ENCODE data around the gene IFNA13. TPM values are rescaled to one million over a fixed set of nuclear protein-coding genes. Genes with fewer than 3 reads are reported as not detected.

Gene IFNA13
- total RNA-seq, 2 experiments from 2014 or later, result not detected

GRCh38 chr9:21348430-21348970 lies 19.4 kb downstream of the IFNA13 start:
- intact Hi-C loops (cut with micrococcal nuclease), result no loop called here
- H3K27me3 Mint-ChIP-seq, result peaks cover 37% of the 10 kb centered on the region

DNA sequence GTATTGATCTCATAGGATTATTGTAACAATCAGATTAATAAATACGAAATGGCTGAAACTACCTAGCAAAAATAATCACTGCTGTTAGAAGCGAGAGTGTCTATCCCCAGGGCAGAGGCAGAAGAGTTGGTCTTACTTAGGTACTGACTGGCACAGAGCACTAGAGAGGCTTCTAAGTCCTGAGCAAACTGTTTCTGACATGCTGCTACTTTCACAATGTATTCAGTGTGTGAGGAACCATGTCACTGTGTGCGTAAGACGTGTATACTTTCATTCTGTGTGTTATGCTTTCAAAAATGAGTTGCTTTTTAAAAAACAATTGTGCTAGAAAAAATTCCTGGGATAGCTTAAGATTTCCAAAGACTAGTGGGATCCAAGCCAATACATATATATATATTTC lies 27.1 kb downstream of the IFNA13 start:
- Mint-ChIP-seq H3K36me3 (no peaks in the 10 kb centered on the region), H3K9me3 (peaks cover 2% of the 10 kb centered on the region), H3K27me3 (peaks cover 26% of the 10 kb centered on the region), H3K27ac (no peak overlapping the region), H3K4me1 (ENCODE audit: low read depth) (peaks cover 10% of the 10 kb centered on the region), H3K4me3 (no peak overlapping the region)
- no peak for DNase-seq
- intact Hi-C loops (cut with micrococcal nuclease), result no loop called here
- CTCF ChIA-PET, result interaction anchor here (0.6 to 0.8 kb wide), 3 partner anchors 11 to 668 kb away, joined by 3 to 4 read pairs (median 3); no protein-coding TSS in a partner anchor
- POLR2A ChIA-PET, result no interaction called here

More at GRCh38 chr9:21348430-21348970, 19.4 kb downstream of the IFNA13 start:
- Mint-ChIP-seq H3K4me3 (no peak overlapping the region), H3K4me1 (ENCODE audit: low read depth) (no peaks in the 10 kb centered on the region), H3K36me3 (no peaks in the 10 kb centered on the region), H3K9me3 (peaks cover 2% of the 10 kb centered on the region), H3K27ac (no peak overlapping the region)
- no peak for DNase-seq
- ChIA-PET CTCF (interaction anchor here (1.1 kb wide), 1 partner anchor 48 kb away, joined by 3 read pairs; no protein-coding TSS in a partner anchor), POLR2A (no interaction called here)

DNA sequence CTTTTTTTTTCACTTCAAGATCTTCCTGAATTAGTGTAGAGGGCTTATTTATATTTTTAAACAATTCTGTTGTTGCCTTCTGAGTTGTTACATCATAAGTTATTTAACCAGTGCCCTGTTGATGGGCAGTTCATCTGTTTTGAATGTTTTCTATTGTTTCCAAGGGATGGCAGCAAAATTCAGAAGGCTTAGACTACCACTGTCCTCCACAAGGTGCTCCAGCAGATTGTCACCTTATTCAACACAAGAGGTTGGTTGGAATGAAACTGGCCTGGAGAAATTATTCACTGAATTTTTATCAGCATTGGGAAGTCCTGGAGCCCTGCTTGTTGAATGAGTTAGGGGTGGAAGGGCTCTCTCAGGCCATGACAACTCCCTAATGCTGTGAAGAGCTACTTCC lies 31.4 kb downstream of the IFNA13 start:
- no peak for DNase-seq
- H3K4me3 Mint-ChIP-seq, result no peak overlapping the region
- H3K4me1 Mint-ChIP-seq (ENCODE audit: low read depth), result peaks cover 36% of the 10 kb centered on the region
- ChIA-PET POLR2A (no interaction called here), CTCF (interaction anchor here (1.3 to 2.3 kb wide), 4 partner anchors 18 to 62 kb away, joined by 3 to 10 read pairs (median 5); no protein-coding TSS in a partner anchor)
- peaks cover 19% of the 10 kb centered on the region for H3K36me3 Mint-ChIP-seq
- H3K9me3 Mint-ChIP-seq, result no peaks in the 10 kb centered on the region
- H3K27me3 Mint-ChIP-seq, result peaks cover 2% of the 10 kb centered on the region
- peak overlapping the region; percentile 87 for H3K27ac Mint-ChIP-seq
- intact Hi-C loops (cut with micrococcal nuclease), result loop anchor here (10.0 kb wide), 4 partner anchors 302 to 1342 kb away; partner anchors contain the start of gene HACD4

GRCh38 chr9:21334701-21335632 lies 32.9 kb downstream of the IFNA13 start, which contains the start of gene KLHL9:
TSS of gene KLHL9 (minus strand) at chr9:21335404. CDS start at chr9:21334859, 545 bp downstream.
- intact Hi-C loops (cut with micrococcal nuclease), result loop anchor here (1.0 to 10.0 kb wide), 7 partner anchors 22 to 1340 kb away; partner anchors contain the start of genes HACD4 and MTAP
- ChIA-PET CTCF (interaction anchor here (0.6 to 3.2 kb wide), 14 partner anchors 9 to 784 kb away, joined by 3 to 40 read pairs (median 4); no protein-coding TSS in a partner anchor), POLR2A (interaction anchor here (0.6 to 1.1 kb wide), 4 partner anchors 11 to 353 kb away, joined by 3 to 5 read pairs (median 3); no protein-coding TSS in a partner anchor)
- Mint-ChIP-seq H3K9me3 (no peaks in the 10 kb centered on the region), H3K27ac (peak within 1 kb of the TSS; percentile 87), H3K36me3 (peaks cover 26% of the 10 kb centered on the region), H3K4me3 (peak within 1 kb of the TSS; percentile 86), H3K27me3 (no peaks in the 10 kb centered on the region), H3K4me1 (ENCODE audit: low read depth) (peaks cover 50% of the 10 kb centered on the region)
- DNase-seq, result peak; percentile 92

- H3K4me1 Mint-ChIP-seq (ENCODE audit: low read depth), result peaks cover 62% of the 10 kb centered on the region
- ChIA-PET POLR2A (interaction anchor here (0.8 kb wide), 1 partner anchor 470 kb away, joined by 3 read pairs; no protein-coding TSS in a partner anchor), CTCF (interaction anchor here (0.6 to 3.2 kb wide), 5 partner anchors 14 to 786 kb away, joined by 3 to 40 read pairs (median 3); no protein-coding TSS in a partner anchor)
- DNase-seq, result no peak
- peaks cover 26% of the 10 kb centered on the region for H3K36me3 Mint-ChIP-seq
- H3K9me3 Mint-ChIP-seq, result no peaks in the 10 kb centered on the region
- intact Hi-C loops (cut with micrococcal nuclease), result loop anchor here (5.0 to 10.0 kb wide), 5 partner anchors 244 to 1338 kb away; partner anchors contain the start of gene HACD4
- peak overlapping the region; percentile 86 for H3K4me3 Mint-ChIP-seq
- H3K27ac Mint-ChIP-seq, result peak overlapping the region; percentile 46
- no peaks in the 10 kb centered on the region for H3K27me3 Mint-ChIP-seq
Observed at GRCh38 chr9:21333226-21333625, 34.6 kb downstream of the IFNA13 start.

GRCh38 chr9:21331676-21332402 lies 36.0 kb downstream of the IFNA13 start:
- CTCF ChIA-PET, result interaction anchor here (1.0 to 4.7 kb wide), 4 partner anchors 10 to 103 kb away, joined by 3 to 74 read pairs (median 6); no protein-coding TSS in a partner anchor
- DNase-seq, result no peak
- intact Hi-C loops (cut with micrococcal nuclease), result loop anchor here (5.0 to 10.0 kb wide), 5 partner anchors 245 to 1337 kb away; partner anchors contain the start of gene HACD4
- H3K4me3 Mint-ChIP-seq, result peak overlapping the region; percentile 35
- no peak overlapping the region for H3K27ac Mint-ChIP-seq
- H3K36me3 Mint-ChIP-seq, result peaks cover 26% of the 10 kb centered on the region
- POLR2A ChIA-PET, result interaction anchor here (0.6 kb wide), 1 partner anchor 199 kb away, joined by 3 read pairs; no protein-coding TSS in a partner anchor
- peaks cover 71% of the 10 kb centered on the region for H3K4me1 Mint-ChIP-seq (ENCODE audit: low read depth)
- no peaks in the 10 kb centered on the region for H3K9me3 Mint-ChIP-seq
- H3K27me3 Mint-ChIP-seq, result no peaks in the 10 kb centered on the region

- ChIA-PET POLR2A (interaction anchor here (0.8 kb wide), 1 partner anchor 69 kb away, joined by 3 read pairs; no protein-coding TSS in a partner anchor), CTCF (interaction anchor here (0.6 to 2.3 kb wide), 38 partner anchors 8 to 599 kb away, joined by 3 to 66 read pairs (median 4); partner anchors contain the start of genes IFNA1 and KLHL9)
- Mint-ChIP-seq H3K36me3 (peaks cover 23% of the 10 kb centered on the region), H3K9me3 (no peaks in the 10 kb centered on the region), H3K27ac (no peak overlapping the region), H3K4me1 (ENCODE audit: low read depth) (peaks cover 43% of the 10 kb centered on the region), H3K4me3 (no peak overlapping the region), H3K27me3 (no peaks in the 10 kb centered on the region)
- no peak for DNase-seq
- intact Hi-C loops (cut with micrococcal nuclease), result loop anchor here (1.0 to 5.0 kb wide), 3 partner anchors 70 to 231 kb away; no protein-coding TSS in a partner anchor
Observed at GRCh38 chr9:21326526-21327139, 41.2 kb downstream of the IFNA13 start.

DNA sequence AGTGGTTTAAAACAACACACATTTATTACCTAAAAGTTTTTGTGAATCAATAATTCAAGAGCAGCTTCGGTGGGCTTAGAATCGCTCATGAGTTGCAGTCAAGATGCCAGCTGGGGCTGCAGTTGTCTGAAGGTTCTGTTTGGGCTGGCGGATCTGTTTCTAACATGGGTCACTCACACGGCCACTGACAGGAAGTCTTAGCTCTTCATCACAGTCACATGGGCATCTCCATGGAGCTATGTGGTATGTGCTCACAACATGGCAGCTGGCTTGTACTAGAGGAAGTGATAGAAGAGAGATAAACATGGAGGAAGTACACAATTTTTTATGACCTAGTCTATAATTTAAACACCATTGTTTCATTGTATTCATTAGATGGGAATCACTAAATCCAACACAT lies 43.8 kb downstream of the IFNA13 start:
- intact Hi-C loops (cut with micrococcal nuclease), result no loop called here
- peaks cover 19% of the 10 kb centered on the region for H3K36me3 Mint-ChIP-seq
- no peaks in the 10 kb centered on the region for H3K27me3 Mint-ChIP-seq
- CTCF ChIA-PET, result interaction anchor here (0.9 to 3.5 kb wide), 8 partner anchors 11 to 141 kb away, joined by 3 to 24 read pairs (median 4); partner anchors contain the start of gene KLHL9
- H3K27ac Mint-ChIP-seq, result no peak overlapping the region
- DNase-seq, result no peak
- no peak overlapping the region for H3K4me3 Mint-ChIP-seq
- peaks cover 22% of the 10 kb centered on the region for H3K4me1 Mint-ChIP-seq (ENCODE audit: low read depth)
- POLR2A ChIA-PET, result interaction anchor here (1.0 kb wide), 1 partner anchor 11 kb away, joined by 3 read pairs; the partner anchor contains the start of gene KLHL9
- no peaks in the 10 kb centered on the region for H3K9me3 Mint-ChIP-seq

GRCh38 chr9:21322911-21323461 lies 44.9 kb downstream of the IFNA13 start:
- no peak overlapping the region for H3K4me3 Mint-ChIP-seq
- CTCF ChIA-PET, result interaction anchor here (1.2 to 3.5 kb wide), 9 partner anchors 12 to 144 kb away, joined by 3 to 24 read pairs (median 5); partner anchors contain the start of gene KLHL9
- intact Hi-C loops (cut with micrococcal nuclease), result no loop called here
- no peak overlapping the region for H3K27ac Mint-ChIP-seq
- no peaks in the 10 kb centered on the region for H3K9me3 Mint-ChIP-seq
- DNase-seq, result no peak
- POLR2A ChIA-PET, result no interaction called here
- H3K27me3 Mint-ChIP-seq, result no peaks in the 10 kb centered on the region
- peaks cover 19% of the 10 kb centered on the region for H3K36me3 Mint-ChIP-seq
- H3K4me1 Mint-ChIP-seq (ENCODE audit: low read depth), result peaks cover 17% of the 10 kb centered on the region

- H3K27ac Mint-ChIP-seq, result no peak overlapping the region
- POLR2A ChIA-PET, result no interaction called here
- intact Hi-C loops (cut with micrococcal nuclease), result no loop called here
- H3K4me3 Mint-ChIP-seq, result no peak overlapping the region
- H3K27me3 Mint-ChIP-seq, result no peaks in the 10 kb centered on the region
- CTCF ChIA-PET, result interaction anchor here (1.0 to 1.9 kb wide), 3 partner anchors 76 to 388 kb away, joined by 3 to 12 read pairs (median 4); no protein-coding TSS in a partner anchor
- peaks cover 19% of the 10 kb centered on the region for H3K36me3 Mint-ChIP-seq
- no peak for DNase-seq
- peaks cover 4% of the 10 kb centered on the region for H3K4me1 Mint-ChIP-seq (ENCODE audit: low read depth)
- no peaks in the 10 kb centered on the region for H3K9me3 Mint-ChIP-seq
Observed at GRCh38 chr9:21320465-21320864, 47.4 kb downstream of the IFNA13 start.

Measured in activated CD4-positive, alpha-beta memory T cell treated with anti-CD3 and anti-CD28 coated beads for 36 hours (primary cell).